ENCODE results near the gene DEDD. TPM values are rescaled to one million over a fixed set of nuclear protein-coding genes. Genes with fewer than 3 reads are reported as not detected.

DEDD gene
- total RNA-seq, 1 donor from 2014 or later: 43.7 TPM

DNA sequence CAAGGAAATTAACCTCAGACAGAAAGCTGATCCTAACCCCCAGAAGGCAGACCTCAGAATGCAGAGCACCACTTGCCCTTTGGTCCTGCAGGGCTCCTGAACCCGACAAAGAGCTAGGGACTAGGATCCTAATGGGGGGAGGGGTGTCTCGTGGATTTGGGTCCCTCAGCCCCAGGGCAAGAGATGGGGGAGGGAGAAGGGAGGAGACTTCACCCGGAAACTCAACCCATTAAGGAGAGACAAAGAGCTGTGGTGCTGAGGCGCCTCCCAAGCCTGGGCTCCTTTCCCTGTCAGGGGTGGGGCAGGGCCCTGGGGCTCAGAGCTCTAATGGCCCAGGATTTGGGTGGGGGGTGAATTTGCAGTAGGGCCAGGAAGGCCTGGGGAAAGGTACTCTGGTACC is 46.0 kb downstream of the DEDD start:
- H3K27ac Mint-ChIP-seq: peak overlapping the region; percentile 94
- TF ChIP-seq, protein P1, sequence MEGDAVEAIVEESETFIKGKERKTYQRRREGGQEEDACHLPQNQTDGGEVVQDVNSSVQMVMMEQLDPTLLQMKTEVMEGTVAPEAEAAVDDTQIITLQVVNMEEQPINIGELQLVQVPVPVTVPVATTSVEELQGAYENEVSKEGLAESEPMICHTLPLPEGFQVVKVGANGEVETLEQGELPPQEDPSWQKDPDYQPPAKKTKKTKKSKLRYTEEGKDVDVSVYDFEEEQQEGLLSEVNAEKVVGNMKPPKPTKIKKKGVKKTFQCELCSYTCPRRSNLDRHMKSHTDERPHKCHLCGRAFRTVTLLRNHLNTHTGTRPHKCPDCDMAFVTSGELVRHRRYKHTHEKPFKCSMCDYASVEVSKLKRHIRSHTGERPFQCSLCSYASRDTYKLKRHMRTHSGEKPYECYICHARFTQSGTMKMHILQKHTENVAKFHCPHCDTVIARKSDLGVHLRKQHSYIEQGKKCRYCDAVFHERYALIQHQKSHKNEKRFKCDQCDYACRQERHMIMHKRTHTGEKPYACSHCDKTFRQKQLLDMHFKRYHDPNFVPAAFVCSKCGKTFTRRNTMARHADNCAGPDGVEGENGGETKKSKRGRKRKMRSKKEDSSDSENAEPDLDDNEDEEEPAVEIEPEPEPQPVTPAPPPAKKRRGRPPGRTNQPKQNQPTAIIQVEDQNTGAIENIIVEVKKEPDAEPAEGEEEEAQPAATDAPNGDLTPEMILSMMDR (IDR thresholded peaks at IDR 0.05; ENCODE audit: unreplicated experiment): no peak
- peak overlapping the region; percentile 69 for H3K4me3 Mint-ChIP-seq
- no peaks in the 10 kb centered on the region for H3K9me3 Mint-ChIP-seq
- H3K36me3 Mint-ChIP-seq: no peaks in the 10 kb centered on the region
- peaks cover 83% of the 10 kb centered on the region for H3K4me1 Mint-ChIP-seq
- no peak for DNase-seq (ENCODE audit: low spot score in 2 of 2, unreplicated experiment in 2 of 2)
- H3K27me3 Mint-ChIP-seq (ENCODE audit: low read depth): no peaks in the 10 kb centered on the region

DNA sequence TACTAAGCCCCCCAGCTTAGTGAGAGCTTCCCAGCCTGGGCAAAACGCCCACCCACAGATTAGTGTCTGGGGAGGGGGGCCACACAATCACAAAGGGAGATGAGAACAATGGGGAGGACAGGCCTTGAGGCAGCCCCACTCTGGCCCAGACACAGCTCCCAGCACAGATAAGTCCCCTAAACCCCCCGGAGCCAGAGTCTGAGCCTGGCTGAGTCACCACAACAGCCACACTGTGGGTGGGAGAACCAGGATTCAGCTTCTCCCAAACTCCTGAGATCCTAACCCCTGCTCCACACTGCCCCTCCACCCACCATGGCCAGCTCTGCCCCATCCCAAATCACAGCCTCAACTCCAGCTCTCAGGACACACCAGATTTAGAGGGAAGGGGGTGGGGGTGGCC is 47.3 kb downstream of the DEDD start:
- TF ChIP-seq, protein P1 (IDR thresholded peaks at IDR 0.05; ENCODE audit: unreplicated experiment): no peak
- peaks cover 80% of the 10 kb centered on the region for H3K4me1 Mint-ChIP-seq
- H3K4me3 Mint-ChIP-seq: peak overlapping the region; percentile 69
- no peaks in the 10 kb centered on the region for H3K9me3 Mint-ChIP-seq
- DNase-seq (ENCODE audit: low spot score in 2 of 2, unreplicated experiment in 2 of 2): no peak
- no peaks in the 10 kb centered on the region for H3K27me3 Mint-ChIP-seq (ENCODE audit: low read depth)
- H3K27ac Mint-ChIP-seq: peak overlapping the region; percentile 94
- peaks cover 5% of the 10 kb centered on the region for H3K36me3 Mint-ChIP-seq

DNA sequence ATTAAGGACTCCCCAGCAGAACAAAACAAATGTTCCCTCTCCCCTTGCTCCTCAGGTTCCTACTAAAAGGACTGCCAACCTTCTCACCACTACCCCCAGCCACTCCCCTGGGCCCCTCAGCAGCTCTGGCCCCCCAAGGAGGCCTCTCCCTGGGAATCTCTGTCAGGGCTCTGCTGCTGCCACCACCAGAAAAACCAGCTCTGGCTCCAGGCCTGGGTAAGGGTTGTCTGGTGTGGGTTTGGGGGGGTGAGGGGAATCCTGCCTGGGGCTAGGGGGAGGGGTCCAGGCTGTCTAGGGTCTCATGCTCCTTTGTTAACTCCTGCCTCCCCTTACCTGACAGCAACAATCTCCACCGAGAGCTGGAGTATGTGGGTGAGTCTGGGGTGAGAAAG is 47.9 kb downstream of the DEDD start:
- Mint-ChIP-seq H3K36me3 (peaks cover 8% of the 10 kb centered on the region), H3K27ac (peak overlapping the region; percentile 94), H3K4me3 (peak overlapping the region; percentile 69), H3K9me3 (no peaks in the 10 kb centered on the region), H3K27me3 (ENCODE audit: low read depth) (no peaks in the 10 kb centered on the region), H3K4me1 (peaks cover 75% of the 10 kb centered on the region)
- TF ChIP-seq, protein P1 (IDR thresholded peaks at IDR 0.05; ENCODE audit: unreplicated experiment): no peak
- DNase-seq (ENCODE audit: low spot score in 2 of 2, unreplicated experiment in 2 of 2): peak in 1 of 2 experiments; percentile 51

GRCh38 chr1:161083748-161084596 is 48.5 kb downstream of the DEDD start:
- peaks cover 12% of the 10 kb centered on the region for H3K36me3 Mint-ChIP-seq
- peak overlapping the region; percentile 94 for H3K27ac Mint-ChIP-seq
- TF ChIP-seq, protein P1 (IDR thresholded peaks at IDR 0.05; ENCODE audit: unreplicated experiment): no peak
- no peak for DNase-seq (ENCODE audit: low spot score in 2 of 2, unreplicated experiment in 2 of 2)
- peak overlapping the region; percentile 69 for H3K4me3 Mint-ChIP-seq
- H3K27me3 Mint-ChIP-seq (ENCODE audit: low read depth): no peaks in the 10 kb centered on the region
- peaks cover 70% of the 10 kb centered on the region for H3K4me1 Mint-ChIP-seq
- H3K9me3 Mint-ChIP-seq: no peaks in the 10 kb centered on the region

GRCh38 chr1:161082996-161083747 is 49.3 kb downstream of the DEDD start:
- TF ChIP-seq, protein P1 (IDR thresholded peaks at IDR 0.05; ENCODE audit: unreplicated experiment): no peak
- DNase-seq (ENCODE audit: low spot score in 2 of 2, unreplicated experiment in 2 of 2): no peak
- Mint-ChIP-seq H3K4me3 (no peak overlapping the region), H3K27ac (peak overlapping the region; percentile 94), H3K36me3 (peaks cover 14% of the 10 kb centered on the region), H3K27me3 (ENCODE audit: low read depth) (no peaks in the 10 kb centered on the region), H3K4me1 (peaks cover 65% of the 10 kb centered on the region), H3K9me3 (no peaks in the 10 kb centered on the region)
